Measurements from ENCODE around the gene STK32B. TPM values are rescaled to one million over a fixed set of nuclear protein-coding genes. Genes with fewer than 3 reads are reported as not detected.

STK32B gene
- total RNA-seq, 8 experiments from 2014 or later = 1.8 to 25.1 (median 4.7) TPM

Other genes with a start within 250 kb of the STK32B start
- 10 to 100 TPM in 3 of 8 experiments, 1 to 10 TPM in 5; 1.1 to 52.3 (median 5.0) TPM for gene MSX1, start 191.8 kb upstream of the STK32B start, total RNA-seq
- gene CYTL1, start 32.0 kb upstream of the STK32B start, total RNA-seq = 10 to 100 TPM in 3 of 8 experiments, 1 to 10 TPM in 1, under 1 TPM in 2, not detected in 2; 0.22 to 45.2 (median 5.6) TPM

All from motor neuron (in vitro differentiated cells).